GM23338 (cell line): ENCODE data around the gene MRGPRF.

Source experiments
- EZH2phosphoT487 ChIP-seq: fragments of 200-600 bp; sonication (generic); IDR thresholded peaks from one replicate; pipeline ENCODE4 v1.8.1; 2018; ENCODE audit warnings: antibody characterized with exemption; ENCODE audit not compliant: unreplicated experiment
- POLR2AphosphoS5 ChIP-seq: IDR thresholded peaks from 2 replicates; pipeline ENCODE4 v1.6.1; 2016; ENCODE audit warnings: antibody characterized with exemption, low read depth
- TF ChIP-seq, protein P1 (sequence below), 2 experiments: fragments of 200-600 bp in 1 of 2; sonication (generic) in 1 of 2; conservative IDR thresholded peaks; 2 replicates each; pipeline versions ENCODE4 v1.5.1 to v1.6.1; 2016 to 2017; ENCODE audit warnings: antibody characterized with exemption in 2 of 2, low read depth in 2 of 2, mild to moderate bottlenecking in 2 of 2, moderate library complexity in 1 of 2

DNA sequence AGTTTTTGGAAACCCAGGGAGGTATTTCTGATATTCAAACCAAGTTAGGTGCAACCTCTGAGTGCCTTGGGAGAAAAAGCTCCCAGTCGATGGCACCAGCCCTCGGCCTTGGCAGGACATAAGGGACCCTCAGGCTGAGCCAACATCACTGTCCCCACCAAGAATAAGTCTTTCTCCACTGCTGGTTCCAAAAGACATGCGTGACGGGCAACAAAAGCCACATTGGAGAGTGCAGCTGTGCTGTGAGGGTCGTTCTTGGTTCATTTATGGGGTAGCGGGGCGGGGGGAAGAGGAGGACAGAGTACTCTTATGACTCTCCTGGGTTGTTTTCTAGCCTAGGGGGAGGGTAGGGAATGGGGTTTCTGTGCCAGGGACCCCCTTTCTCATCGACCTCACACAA is 24.5 kb upstream of the MRGPRF start:
- TF ChIP-seq POLR2AphosphoS5 = no peak
- TF ChIP-seq, protein P1, sequence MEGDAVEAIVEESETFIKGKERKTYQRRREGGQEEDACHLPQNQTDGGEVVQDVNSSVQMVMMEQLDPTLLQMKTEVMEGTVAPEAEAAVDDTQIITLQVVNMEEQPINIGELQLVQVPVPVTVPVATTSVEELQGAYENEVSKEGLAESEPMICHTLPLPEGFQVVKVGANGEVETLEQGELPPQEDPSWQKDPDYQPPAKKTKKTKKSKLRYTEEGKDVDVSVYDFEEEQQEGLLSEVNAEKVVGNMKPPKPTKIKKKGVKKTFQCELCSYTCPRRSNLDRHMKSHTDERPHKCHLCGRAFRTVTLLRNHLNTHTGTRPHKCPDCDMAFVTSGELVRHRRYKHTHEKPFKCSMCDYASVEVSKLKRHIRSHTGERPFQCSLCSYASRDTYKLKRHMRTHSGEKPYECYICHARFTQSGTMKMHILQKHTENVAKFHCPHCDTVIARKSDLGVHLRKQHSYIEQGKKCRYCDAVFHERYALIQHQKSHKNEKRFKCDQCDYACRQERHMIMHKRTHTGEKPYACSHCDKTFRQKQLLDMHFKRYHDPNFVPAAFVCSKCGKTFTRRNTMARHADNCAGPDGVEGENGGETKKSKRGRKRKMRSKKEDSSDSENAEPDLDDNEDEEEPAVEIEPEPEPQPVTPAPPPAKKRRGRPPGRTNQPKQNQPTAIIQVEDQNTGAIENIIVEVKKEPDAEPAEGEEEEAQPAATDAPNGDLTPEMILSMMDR (conservative IDR thresholded peaks at IDR 0.05; ENCODE audit: low read depth in 2 of 2) = no peak
- no peak for TF ChIP-seq EZH2phosphoT487
